ENCODE measurements around the gene FAM53B.

FAM53B gene

DNA sequence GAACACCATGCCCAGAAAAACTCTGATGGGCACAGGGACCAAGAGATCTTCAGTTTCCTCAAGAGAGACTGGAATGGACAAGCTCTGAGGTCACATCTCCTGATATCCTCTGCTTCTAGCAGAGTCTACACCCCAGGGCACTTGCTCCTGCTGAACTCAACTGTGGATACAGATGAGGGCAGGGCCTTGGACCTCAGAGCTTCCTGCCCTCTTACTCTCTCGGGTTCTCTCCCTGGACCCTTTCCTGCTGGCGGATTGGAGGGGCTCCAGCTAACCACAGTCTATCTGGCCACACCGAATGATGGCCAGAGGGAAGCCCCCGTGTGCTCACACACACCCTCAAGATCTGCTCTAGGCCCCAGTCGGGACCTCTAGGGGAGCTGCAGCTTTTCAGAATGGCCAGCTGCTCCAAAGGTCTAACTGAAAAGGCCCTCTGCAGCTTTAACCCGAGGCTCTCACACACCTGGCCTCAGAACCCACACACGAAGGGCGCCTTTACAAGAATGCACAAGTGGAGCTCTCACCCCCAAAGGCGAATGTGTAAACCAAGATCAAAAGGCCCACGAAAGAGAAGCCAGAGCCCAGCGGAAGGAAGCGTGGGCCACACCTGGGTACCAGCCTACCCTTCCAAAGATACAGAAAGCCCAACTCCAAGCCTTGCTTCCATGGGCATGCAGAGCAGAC is 65.5 kb downstream of the FAM53B start:
- DNase-seq (ENCODE audit: low read depth in 2 of 2), result no peak

DNA sequence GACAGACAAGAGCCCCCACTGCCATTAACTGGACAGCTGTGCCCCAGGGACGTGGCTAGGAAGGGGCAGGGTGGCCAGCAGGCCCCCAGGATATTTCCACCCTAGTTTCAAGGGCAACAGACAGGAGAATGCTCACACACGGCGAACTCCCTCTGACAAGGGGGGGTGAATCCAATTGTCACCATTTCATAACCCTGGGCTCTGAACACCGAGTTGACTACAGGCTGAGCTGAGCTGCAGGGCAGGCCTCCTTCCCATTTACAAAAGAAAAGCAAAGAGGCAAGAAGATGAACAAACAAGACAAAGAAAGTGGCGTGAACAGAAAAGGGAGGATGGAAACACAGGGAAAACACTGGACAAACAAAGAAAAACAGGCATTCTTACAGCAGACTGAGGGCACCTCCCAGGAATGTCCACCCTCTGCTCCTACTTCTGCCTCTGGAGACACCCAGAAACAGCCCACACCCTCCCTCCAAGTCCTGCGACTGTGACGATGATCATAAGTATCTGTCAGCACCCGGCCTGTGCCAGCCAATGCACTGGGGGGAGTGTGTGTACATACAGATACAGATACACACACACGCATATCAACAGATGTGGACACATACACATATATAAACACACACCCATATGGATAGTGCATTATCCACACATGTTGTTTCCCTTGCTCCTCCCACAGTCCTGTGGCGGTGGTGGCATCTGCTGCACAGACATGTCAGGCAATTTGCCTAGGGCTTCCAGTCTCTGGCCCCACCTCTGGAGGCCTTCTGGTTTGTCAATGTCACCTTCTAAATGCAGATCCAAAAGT is 66.2 kb downstream of the FAM53B start:
- DNase-seq (ENCODE audit: low read depth in 2 of 2), result no peak

DNA sequence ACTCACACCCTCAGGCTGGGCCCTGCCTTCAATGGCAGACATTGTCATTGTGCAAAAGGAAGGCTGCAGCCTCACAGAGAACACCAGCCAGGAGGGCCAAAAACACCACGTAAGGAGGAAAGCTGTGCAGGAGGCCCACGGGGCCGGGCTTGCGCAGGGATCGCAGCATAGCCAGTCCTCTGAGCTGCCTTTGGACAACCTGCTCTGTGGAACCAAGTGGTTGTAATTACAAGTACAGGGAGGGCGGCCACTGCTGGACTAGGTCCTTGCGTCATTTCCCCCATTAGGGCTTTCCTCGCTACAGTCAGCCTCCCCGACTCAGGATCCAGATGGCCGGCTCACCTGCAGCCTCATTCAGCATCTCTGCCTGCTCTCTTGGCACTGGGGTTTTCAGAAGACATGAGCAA is 66.9 kb downstream of the FAM53B start:
- DNase-seq (ENCODE audit: low read depth in 2 of 2), result no peak

GRCh38 chr10:124676416-124677062 is 67.6 kb downstream of the FAM53B start:
- no peak for DNase-seq (ENCODE audit: low read depth in 2 of 2)

DNA sequence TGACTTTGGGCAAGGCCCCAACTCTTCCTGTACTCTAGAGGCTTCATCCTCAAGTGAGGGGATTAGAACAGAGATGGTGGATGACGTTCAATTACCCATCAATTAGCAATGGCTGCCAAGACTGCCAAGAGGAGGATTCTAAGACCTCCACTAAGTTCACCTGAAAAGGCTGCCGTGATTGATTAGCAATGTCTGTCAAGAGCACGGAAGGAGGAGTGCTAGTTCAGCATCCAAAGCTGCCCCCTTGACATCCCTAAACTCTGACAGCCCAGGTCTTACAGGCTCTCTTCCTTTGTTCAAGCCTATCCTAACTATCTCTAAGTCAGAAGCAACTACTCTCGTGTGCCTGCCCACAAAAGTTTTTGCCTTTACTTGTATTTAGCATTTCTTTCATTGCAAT is 68.4 kb downstream of the FAM53B start:
- DNase-seq (ENCODE audit: low read depth in 2 of 2), result no peak

DNA sequence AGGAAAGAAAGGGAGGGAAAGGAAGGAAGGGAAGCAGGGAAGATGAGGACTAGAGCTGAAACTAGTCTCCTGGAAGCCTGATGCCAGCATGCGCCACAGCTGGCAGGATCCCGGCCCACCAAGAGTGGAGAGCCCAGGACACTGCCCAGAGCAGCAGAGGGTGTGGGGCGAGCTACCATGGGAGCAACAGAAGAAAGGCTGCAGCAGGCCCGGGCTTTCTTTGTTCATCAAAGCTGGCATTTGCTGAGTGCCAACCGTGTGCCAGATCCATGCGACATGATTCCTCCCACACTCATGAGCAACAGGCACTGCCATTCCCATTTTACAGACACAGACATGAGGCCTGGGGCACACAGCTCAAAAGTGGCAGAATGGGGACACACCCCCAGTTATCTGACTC is 68.9 kb downstream of the FAM53B start:
- DNase-seq (ENCODE audit: low read depth in 2 of 2), result no peak

DNA sequence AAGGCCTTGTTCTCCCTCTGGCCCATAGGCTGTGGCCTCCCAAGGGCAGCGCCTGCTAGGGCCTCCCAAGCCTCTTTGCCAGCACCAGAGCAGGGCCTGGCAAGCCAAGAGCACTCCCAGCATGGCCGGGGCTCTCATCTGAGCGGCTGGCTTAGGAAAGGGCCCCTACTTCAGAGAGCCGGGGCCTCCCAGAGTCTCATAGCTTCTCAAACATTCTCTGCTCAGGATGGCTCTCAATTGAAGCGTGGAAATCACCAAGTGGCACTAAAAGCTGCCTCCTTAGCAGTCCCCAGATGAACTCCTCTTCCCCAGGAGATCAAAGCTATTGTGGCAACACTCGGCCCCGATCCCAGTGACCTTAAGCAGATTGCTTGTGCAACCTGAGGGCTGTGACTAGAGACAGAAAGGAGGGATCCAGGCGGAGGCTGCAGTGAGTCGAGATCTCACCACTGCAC is 69.4 kb downstream of the FAM53B start:
- DNase-seq (ENCODE audit: low read depth in 2 of 2), result no peak

DNA sequence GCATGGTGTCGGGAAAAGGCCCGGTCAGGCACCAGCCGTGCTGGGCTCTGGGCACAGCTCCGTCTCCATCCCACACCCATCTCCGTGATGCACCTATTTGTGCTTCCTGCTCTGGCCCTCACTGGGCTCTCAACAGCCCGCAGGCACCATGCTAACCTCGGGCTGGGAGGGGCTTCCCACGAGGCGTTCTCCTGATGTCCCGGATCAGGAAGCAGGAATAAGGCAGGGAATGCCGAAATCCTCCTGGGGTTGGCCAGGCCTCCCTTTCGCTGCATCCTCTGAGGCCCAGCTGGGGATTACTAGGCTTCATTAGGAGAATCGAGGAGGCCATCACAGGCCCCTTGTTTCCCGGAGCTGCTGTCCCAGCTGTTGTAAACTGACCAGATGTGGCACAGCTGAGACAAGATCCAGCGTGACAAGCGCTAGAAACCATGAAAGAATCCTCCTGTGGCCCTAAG is 72.0 kb downstream of the FAM53B start:
- no peak for DNase-seq (ENCODE audit: low read depth in 2 of 2)

DNA sequence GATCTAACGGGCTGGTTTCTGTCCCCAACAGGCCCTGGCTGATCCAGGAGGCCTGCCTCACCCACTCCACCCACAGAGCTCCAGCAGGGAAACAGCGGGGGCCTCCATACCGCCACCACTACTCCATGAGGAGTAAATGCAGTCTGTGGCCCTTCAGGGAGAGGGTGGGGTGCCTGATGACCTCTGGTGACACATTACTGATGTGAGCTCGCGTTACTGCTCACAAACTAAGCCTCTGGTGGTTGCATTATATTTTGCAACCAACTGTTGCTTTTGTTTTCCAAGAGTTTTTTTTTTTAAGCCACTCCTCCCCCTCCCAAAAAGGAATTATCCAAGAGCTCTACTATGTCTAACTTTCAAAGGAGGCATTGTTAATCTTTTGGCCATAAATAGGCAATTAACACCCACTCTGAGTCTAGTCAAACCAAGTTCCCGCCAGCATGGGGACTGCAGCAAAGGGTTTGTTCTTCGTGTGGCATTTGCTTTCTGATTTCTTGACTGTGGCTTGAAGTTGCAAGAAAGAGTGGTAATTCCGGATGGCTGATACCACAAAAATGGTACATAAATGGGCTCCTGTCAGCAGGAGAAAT is 72.6 kb downstream of the FAM53B start:
- no peak for DNase-seq (ENCODE audit: low read depth in 2 of 2)

DNA sequence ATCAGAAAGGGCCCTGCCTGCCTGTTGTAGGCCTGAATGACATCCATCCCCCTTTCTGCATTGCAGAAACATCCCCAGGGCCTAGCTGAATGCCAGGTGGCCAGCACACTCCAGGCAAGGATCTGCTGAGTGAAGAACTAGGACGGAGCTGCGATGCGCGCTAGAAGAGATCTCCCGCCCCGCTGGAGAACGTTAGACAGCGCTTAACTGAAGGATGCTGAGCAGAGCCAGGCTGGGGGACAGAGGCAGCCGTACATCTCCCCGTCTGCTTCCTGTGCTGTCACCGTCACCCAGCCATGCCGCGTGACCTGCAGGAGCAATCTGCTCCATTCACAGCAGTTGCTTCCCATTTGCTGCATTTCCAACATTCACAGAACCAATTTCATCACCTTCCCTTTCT is 73.3 kb downstream of the FAM53B start:
- no peak for DNase-seq (ENCODE audit: low read depth in 2 of 2)

DNA sequence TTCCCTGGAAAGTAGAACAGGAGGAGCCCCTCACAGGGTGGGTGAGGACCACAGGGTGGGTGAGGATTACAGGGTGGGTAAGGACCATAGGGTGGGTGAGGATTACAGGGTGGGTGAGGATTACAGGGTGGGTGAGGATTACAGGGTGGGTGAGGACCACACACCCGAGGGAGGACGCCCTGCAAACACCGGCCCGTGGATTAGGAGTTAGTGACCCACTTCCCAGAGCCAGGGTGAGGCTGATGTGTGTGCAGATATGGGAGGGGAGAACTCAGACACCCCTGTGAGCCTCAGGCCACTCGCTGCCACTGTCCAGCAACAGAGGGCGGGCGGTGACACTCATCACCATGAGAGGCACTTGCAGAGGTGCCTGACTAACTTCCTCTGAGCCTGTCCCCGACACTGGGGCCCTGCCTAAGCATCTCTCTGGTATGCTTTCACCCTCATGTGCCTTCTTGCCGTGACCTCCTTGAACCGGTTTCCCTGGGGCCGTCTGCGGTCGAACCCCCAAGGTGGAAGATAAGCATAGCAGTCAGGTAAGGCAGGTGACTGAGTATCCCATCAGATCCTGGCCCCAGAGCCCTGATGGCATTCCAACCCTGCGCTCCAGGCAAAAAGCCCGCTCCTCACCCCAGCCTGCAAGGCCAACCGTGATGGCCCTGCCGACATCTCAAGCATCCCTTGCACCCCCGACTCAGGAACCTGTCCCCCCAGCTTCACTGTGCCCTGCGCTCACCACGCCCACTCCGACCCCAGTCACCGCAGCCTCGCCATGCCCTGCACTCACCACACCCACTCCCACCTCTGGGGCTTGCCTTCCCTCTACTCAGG is 74.1 kb downstream of the FAM53B start:
- DNase-seq (ENCODE audit: low read depth in 2 of 2), result no peak

DNA sequence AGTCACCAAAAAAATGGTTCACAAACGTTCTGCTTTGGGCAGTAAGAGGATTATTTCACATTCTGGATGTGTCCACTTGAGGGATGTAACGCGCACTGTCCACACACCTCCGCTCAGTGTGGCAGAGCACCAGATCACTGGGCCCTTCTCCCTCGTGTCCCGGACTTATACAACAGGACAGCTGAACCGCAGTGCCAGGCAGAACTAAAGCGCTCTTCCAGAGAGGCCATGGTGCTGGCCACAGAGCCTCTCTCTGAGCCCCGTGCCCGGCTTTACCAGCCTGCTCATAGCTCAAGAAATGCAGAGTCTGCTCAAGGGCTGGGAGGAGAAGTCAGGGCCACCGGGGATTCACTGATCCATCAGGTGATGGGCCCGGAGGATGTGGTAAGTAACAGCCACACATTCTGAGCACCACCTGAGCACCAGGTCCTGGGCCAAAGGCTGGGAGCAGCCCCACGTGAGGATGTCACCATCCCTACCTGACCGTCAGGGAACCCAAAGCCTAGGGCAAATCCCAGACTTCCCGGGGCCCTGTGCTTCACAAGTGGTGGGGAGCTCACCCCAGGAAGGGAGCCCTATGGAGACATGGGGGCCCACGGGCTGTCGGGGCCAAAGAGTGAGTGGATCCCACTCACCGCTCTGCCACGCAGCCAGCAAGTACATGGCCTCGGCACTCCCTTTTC is 74.9 kb downstream of the FAM53B start:
- DNase-seq (ENCODE audit: low read depth in 2 of 2), result no peak

DNA sequence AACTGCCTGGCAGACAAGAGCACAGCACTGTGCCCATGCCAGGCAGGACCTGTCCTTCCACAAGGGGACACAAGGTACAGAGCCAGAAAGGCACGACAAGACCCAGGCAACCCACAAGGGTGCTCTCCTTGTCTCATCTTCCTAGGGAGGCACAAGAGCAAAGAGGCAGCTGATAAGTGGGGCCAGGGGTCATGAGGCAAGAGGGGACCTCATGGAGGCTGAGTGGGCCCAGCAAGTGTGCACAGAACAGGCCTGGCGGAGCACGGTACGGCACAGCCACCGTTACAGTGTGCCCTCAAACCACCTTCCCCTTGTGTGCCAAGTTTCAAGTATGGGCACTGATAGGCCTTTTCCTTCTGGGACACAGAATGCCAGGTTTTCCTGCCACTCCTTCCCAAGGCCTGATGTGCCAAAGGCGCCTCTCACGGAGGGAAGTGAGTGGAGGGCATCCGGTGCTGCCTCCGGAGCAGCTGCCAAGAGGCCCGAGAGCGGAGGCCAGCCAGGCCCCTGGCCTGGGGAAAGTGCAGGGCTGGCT is 75.6 kb downstream of the FAM53B start:
- no peak for DNase-seq (ENCODE audit: low read depth in 2 of 2)

DNA sequence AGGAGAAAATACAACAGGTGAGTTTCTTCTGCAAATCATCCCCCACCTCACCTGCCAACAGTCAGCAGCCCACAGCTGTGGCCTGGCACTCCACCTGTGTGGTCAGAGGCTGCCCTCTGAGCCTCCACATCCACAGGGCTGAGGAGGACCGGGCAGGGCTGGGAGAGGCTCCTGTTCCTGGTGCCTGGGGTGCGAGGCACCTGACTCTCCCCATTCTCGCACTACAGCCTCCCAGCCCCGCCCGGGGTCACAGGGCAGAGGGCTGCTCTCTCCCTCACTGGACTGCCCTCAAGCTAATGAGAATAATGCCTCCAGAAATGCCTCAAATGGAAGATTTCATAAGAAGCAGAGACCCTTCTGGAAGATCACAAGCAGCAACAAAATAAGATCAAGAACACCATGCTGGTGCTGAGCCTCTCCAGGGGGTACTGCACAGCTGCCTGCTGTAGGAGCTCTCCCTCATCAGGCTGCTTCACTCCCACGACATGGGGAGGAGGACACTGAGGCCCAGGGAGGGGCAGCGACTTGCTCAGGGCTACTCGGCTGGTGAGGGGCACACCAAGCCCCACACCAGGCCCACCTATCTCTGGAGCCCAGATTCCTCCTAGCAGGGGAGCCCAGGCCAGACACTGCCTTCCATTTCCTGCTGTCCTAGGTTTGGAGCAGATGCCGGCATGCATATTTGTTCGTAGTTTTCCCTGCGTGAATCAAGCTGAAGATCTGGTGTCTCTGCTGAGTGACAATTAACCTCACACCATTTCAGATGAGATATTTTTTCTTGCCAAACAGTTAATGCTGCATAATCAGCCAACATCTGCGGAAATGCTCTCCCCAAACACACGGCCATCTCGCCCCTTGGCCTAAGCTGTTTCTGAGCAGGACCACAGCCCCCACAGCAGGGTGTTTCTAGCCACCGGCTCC is 76.5 kb downstream of the FAM53B start:
- DNase-seq (ENCODE audit: low read depth in 2 of 2), result no peak

DNA sequence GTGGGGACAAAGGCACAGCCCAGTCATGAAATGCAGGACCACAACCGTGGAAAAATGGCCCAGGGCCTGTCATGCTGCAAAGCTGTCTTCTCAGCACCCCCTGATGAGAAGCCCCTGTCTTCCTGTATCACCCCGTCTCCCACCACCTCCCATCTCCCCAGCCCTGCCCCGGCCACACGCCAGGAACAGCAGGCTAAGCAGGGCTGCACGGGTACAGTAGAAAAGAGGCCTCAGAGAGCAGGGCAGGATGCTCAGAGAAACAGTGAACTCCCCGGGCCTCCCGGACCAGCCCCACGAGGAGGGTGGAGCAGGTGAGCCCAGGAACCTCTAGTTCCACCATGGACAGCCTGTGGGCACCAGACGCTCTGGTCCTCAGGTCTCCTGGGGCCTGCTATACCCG is 77.7 kb downstream of the FAM53B start:
- DNase-seq (ENCODE audit: low read depth in 2 of 2), result no peak

- no peak for DNase-seq (ENCODE audit: low read depth in 2 of 2)
Measured at GRCh38 chr10:124665980-124666379, 78.2 kb downstream of the FAM53B start.

DNA sequence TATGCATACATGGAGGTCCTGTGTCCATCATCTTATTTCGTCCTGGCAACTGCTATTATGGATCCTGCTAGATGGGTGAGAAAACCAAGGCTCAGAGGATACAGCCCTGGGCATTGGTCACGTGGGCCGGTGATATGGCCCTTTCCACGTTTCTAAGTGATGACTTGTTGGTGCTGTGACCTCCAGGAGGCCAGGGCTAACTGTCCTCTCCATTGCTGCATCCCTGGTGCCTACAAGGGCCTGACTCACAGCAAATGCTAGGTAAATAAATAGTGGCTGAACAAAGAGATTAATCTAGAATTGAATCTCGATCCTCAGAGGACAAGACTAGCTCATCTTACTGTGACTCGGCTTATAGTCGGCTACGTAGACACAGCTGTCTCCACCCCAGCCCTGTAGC is 78.6 kb downstream of the FAM53B start:
- DNase-seq (ENCODE audit: low read depth in 2 of 2), result no peak

DNA sequence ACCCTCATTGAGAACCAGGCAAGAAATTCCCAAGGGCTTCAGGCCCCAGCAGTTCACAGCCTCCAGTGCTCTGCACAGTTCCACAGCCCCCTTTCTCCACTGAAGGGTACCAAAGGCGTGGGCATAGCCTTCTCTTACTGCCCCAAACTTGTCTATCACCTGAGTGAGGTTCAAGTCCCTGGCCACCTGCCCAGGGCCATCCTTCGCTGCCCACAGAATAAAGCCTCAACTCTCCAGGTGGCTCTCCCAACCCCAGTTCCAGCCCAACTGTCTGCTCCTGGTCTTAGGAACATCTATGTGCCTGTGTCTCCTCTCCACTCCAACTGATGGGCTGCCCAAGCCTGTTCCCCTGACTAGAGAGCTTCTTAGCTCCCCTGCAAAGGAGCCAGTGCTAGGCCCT is 79.1 kb downstream of the FAM53B start:
- no peak for DNase-seq (ENCODE audit: low read depth in 2 of 2)

GRCh38 chr10:124663766-124664360 is 80.3 kb downstream of the FAM53B start:
- no peak for DNase-seq (ENCODE audit: low read depth in 2 of 2)

Data from stimulated activated CD8-positive, alpha-beta memory T cell treated with anti-CD3 and anti-CD28 coated beads, Interleukin-2, amount 100 ng/mL, for 48 hours (primary cell).